IPS-11a (cell line): Measurements from ENCODE around the gene VIPR1.
A peak's percentile ranks its signal among the peaks of the same experiment; 100 is the strongest.

Experiments used
- H3K4me3 ChIP-seq: one replicate; pipeline ENCODE4 v1.5.1; 2013; ENCODE audit warnings: low read depth, low read length, control low read depth

The VIPR1 gene, protein sequence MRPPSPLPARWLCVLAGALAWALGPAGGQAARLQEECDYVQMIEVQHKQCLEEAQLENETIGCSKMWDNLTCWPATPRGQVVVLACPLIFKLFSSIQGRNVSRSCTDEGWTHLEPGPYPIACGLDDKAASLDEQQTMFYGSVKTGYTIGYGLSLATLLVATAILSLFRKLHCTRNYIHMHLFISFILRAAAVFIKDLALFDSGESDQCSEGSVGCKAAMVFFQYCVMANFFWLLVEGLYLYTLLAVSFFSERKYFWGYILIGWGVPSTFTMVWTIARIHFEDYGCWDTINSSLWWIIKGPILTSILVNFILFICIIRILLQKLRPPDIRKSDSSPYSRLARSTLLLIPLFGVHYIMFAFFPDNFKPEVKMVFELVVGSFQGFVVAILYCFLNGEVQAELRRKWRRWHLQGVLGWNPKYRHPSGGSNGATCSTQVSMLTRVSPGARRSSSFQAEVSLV

DNA sequence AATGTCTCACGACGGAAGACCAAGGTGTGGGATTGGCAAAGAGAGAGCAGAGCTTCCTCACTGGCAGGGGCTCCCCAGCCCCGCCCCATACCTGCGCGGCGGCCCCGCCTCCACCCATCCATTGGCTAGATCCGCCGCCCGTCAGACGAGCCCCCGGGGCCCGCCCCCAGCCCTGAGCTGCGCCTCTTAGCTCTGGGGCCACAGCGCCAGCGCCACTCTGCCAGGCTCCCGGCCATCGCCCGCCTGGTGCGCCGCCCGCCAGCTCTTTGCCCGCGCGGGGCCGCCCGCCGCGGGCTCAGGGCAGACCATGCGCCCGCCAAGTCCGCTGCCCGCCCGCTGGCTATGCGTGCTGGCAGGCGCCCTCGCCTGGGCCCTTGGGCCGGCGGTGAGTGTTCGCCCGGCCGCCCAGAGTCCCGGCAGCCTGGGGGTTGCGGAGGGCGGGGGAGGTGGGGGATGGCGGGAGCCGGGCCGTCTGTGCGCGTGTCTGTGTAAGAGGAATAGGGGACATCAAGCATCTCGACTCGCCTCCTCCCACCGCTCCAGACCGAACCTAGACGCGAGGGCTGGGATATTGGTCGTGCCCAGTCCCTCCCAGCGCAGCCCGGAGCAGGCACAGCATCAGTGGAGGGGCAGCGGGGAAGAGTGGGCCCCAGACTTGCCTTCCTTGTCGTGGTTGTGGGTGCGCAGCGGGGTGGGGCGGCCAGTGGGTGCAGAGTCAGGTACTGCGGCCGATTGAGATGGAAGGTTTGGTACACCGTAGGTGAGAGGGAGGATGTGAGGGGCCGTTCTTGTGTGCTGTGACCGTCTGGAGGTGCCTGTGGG is at the start of gene VIPR1:
Gene VIPR1 (plus strand): TSS at position 215 of the 822 bp plus-strand sequence. CDS start 93 bp downstream, at position 308.
- H3K4me3 ChIP-seq: peak within 1 kb of the TSS; percentile 50

DNA sequence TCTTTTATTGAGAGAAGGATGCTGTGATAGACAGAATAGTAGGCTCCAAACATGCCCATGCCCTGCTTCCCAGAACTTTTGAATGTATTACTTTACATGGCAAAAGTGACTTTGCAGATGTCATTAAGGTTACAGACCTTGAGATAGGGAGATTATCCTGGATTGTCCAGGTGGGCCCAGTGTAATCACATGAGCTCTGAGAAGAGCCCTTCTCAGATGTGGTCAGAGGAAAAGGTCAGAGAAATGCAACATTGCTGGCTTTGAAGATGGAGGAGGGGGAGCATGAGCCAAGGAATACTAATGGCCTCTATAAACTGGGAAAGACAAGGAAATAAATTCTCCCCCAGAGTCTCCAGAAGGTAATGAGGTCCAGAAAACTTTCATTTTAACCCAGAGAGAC is 46.2 kb upstream of the VIPR1 start:
- no peak overlapping the region for H3K4me3 ChIP-seq

DNA sequence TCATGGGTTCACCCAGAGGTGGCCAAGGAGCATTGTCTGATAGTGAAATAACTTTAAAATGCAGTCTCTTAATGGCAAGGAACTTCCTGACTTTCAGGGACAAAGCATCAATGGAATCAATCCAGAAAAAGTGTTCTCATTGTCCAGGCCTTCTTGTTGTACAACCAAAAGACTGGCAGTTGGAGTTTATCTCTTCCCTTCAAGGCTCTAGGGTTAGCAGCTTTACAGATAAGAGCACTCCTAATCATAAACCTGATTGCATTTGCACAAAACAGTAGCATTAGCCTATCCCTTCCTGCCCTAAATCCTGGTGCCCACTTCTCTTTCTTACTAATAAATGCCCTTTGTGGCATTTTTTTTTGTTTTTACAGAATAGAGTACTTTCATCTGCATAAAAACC is 43.3 kb upstream of the VIPR1 start:
- no peak overlapping the region for H3K4me3 ChIP-seq

DNA sequence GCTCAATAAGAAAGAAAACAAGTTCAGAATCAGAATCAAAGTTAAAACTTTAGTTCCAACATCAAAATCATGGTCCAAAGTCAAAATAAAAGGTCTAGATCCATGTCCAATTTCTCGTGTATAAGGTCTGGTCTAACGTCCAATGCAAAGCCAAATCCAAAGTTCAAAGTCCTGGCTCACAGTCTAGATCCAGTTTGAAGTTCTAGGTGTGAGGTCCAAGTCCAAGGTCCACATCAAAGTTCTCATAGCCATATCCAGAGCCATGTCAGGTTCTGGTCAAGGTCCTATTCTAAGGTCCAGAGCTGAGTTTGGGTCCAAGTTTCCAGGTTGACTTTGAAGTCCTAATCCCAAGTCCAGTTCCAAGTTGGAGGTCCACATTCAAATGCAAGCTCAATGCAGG is 40.7 kb upstream of the VIPR1 start:
- no peak overlapping the region for H3K4me3 ChIP-seq

DNA sequence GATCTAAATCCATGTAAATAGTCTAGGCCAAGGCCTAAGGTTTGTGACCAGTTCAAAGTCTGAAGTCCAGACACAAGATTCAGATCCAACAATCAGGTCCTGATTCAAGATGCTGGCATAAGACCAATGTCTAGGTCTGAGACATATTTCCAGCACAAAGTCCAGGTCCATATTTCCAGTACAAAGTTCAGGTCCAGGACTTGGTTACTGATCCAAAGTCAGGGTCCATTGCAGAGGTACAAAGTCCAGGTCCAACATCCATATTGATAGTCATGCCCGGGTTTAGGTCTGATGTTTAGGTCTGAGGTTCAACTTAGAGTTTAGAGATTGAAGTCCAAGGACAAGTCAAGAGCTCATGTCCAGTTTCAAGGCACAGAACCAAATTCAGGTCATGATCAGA is 39.4 kb upstream of the VIPR1 start:
- no peak overlapping the region for H3K4me3 ChIP-seq

DNA sequence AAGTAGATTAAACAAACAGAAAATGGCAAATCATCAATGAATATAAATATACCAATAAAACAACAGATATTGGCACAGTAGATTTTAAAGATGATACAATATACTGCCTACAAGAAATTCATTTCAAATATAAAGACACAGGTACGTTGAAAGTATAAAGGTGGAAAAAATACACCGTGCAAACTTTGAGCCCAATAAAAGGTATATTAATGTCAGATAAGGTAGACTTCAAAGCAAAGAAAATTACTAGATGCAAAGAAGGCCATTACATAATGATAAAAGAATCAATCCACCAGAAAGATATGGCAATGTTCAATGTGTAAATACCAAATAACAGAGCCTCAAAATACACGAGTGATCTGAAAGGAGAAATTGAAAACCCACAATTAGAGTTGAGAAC is 34.3 kb upstream of the VIPR1 start:
- H3K4me3 ChIP-seq: no peak overlapping the region

DNA sequence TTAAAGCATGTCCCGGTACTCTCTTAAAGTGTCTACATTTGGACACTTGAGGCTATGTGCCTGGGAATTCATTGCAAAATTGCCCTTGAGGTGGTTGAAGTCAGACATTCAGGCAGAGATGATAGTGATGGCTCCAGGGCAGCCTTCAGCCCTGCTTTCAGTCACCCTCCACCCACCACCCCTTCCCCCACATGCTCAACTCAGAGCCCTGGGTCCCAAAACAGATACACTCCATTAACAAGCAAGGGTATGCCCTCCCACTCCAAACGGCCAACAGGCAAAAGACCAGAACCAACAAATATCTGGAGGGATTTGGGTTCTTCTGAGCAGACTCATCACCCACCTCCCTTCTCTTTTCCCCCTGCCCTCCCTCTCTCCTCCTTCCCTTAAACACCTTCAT is 29.9 kb upstream of the VIPR1 start:
- no peak overlapping the region for H3K4me3 ChIP-seq

DNA sequence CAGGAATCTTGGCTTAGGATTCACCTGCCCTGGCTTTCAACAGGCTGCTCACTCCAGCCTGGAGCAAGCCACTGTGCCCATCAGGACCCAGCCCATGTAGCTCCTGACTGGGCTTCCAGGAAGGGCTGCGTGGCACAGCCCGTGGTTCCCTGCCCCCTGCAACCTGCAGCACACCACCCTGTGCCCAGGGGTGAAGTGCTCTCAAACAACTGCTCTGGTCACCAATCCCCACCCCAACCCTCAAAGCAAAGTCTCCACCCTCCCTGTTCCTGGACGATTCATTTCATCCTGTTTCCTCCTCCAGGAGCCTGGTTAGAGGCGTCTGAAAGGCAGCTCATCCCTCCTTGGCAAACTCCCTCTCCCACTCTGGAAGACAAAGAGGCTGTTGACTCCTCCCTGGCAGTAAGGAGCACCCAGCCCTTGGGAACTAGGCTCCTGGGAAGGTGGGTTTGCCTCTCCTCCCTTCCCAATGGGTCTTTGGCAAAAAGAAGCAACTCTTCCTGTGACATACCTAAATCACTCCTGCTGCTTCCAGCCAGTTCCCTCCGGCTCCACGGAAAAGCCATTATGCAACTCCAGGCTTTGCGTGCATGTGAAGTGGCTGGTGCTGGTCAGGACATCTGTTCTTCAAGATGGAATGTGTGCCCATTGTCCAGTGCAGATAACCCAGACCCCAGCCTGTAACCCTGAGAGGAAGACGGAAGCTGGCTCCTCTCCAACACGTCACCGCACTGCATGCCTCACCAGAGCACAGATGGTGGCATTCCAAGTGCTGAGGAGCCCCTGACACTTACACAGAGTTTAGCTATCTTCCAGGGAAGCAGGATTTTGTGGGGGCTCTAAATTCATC is 29.1 kb upstream of the VIPR1 start:
- H3K4me3 ChIP-seq: no peak overlapping the region

DNA sequence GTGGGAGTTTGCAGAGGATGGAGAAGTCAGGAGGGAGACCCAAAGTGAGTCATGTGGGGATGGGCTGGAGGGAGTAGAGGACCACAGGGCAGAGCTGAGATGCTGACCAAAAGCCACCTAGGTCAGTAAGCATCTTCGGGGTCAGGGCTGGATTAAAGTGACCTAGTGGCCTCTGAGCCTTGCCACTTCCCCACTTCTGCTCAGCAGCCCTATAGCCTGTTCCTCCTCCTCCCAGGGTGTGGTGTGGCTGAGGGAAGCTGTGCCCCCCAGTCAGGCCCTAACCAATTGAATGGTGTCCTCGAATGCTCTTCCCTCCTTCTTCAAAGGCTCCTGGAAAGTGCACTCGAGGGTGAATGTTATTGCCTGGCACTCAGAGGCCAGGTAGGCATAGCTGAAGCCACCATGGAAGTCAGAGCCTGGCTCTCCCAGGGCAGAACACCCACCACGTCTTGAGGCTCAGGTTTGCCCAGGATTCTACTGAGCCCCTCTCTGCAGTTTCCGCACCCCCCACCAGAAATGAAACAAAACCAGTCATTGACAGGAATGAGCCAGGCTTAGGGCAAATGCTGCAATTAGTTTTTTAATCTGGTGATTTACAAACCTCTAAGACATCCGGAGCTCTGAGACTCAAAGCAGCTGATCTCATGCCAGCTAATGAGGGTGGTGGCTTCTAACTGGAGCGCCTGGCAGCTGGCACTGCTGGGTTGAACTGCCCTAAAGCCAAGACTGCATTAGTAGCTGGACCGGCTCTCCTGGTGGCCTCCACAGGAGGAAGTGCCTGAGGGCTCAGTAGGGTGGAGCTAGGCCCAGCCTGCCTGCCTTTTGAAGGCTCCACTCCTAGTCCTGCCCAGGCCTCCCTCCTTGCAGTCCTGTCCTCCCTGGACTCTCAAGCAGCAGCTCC is 26.0 kb upstream of the VIPR1 start:
- H3K4me3 ChIP-seq: no peak overlapping the region

DNA sequence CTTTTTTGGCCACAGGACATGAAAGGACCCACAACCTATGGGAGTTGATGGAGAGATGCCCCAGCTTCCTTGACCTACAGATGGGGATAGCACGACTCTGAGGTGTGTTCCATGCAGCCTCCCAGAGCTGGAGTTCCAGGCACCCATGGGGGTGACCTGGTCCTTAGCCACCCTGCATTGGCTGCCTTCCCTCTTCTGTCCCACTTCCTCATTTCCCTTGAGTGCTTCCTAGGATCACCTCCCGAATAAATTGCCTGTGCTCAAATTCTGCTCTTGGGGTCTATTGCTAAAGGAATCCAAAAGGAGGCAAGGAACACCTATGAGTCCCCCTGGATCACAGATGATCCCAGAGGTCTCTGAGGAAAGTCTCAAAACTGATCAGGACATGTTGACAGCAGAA is 24.7 kb upstream of the VIPR1 start:
- no peak overlapping the region for H3K4me3 ChIP-seq

DNA sequence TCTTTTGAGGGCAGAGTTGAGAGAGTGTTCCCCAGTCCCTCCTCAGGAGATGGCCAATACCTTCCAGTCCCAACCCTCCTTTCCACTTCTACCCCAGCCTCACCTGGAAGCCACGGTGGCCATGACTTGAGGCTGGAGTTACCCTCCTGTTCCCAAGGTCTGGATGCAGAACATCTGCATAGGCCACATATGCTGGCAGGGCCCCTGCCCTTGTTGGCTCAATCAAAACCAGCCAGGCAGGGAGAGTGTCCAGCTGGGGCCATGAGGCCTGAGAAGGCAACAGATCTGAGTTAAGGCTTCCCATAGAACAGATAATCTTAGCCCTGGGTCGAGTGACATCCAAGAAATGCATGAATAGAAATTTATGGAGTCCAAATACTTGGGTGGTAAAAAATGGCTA is 23.6 kb upstream of the VIPR1 start:
- no peak overlapping the region for H3K4me3 ChIP-seq

DNA sequence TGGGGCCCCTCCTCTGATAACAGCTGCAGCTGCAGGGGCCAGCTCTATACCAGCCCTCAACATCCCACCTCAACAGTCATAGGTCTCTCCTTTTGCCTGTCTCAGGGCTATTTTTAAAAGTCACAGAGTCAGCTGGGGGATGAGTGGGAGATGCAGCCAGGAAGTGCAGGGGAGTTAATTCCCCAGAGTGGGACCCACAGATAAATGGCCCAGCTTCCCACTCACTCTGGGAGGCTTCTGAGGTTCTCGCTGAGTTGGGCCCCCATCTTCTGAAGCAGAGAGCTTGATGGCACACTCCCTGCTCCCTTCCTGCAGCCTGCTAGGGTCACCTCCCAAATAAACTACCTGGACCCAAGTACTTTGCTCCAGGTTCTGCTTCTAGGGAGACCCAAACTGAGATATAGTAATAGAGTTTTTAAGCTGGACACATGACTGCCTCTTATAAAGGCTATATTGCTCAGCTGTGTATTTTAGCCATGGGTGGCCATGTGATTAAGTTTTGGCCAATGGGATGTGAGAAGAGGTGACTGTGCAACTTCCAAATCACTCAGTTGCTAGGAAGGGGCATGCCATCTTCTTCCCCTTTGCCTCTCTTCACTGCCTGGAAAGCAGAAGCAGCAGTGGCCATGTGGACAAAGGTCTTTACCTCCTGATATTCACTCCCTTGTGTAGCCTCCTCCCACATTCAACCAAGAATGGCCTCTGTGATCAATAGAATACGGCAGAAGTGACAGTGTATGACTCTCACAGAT is 15.5 kb upstream of the VIPR1 start:
- no peak overlapping the region for H3K4me3 ChIP-seq

DNA sequence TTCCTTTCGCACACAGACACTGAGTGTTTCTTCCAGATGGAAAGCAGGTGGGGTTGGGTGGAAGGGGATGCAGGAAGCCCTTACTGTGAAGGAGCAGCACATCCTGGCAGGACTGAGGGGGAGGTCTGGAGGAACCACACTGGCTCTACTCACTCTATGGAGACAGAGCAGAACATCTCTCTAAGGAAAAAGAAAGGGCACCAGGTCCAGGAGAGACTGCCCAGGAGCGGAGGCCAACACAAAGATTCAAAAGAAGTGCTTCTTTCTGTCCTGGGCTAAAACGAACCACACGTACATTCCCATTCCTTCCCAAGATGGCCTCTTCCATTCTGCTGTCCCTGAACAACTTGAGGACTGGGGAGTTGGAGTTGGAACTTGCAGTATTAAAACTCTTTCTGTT is 13.8 kb upstream of the VIPR1 start:
- no peak overlapping the region for H3K4me3 ChIP-seq

DNA sequence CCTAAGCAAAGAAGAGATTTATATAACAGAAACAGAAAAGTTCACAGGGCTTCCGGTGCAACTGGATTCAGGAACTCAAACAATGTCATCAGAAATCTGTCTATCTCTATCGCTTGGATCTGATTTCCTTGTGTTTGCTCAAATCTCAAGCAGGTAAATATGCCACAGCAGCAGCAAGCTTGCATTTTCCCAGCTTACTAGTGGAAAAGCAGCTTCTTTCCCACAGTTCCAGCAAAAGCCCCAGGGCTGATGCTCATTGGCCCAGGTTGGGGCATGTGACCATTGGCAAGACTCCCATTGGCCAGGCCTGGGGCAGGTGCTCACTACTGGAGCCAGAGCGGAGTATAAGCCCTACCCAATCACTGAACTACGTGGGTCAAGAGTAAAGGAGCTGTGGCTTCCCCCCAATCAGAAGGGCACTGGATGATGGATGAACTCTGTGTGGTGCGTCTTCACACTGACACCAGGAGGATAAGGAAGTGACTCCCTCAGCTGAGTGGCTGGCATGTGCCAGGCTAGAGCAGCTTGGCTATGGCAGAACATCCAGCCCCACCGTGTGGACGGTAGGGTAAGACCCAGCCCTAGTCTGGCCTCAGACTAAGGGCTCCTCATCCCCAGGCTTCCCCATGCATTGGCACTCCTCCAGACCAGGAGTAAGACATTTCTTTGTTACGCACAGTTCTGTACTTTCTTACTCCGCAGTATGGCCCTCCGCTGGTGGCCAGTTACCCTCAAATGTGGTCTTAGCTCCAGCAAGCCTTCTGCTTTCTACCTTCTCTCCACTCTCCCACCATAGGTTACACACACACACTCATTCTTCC is 13.1 kb upstream of the VIPR1 start:
- no peak overlapping the region for H3K4me3 ChIP-seq

DNA sequence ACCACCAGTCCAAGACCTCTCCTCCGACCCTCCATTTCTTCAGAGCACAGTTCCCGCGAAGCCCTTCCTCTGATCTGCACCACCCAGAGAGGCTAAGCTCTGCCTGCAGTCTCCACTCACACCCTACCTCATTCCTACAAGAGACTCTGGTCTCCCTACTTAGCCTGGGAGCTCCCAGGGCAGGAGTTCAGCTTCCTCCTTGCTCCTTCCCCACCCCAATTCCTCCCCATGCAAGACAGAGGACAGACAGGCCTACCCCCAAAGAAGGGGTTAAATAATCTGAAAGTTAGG is 12.6 kb upstream of the VIPR1 start:
- no peak overlapping the region for H3K4me3 ChIP-seq

DNA sequence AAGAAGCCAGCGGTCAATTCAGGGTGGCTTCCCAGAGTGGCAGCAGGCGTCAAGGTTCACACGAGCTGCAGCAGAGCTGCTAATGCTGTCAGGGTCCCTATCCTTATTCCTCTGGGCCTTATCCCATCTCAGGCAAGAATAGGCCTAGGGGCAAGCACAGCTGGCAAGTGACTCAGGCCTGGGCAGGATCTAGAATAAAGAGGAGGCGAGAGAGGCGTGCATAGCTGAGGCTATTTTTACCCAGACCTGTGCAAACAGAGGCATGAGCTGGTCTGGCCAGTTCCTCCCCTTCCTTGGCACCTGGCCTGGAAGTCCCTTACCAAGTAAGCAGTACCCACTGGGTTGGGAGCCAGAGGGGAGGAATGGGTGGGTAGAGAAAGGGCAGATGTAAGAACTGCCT is 12.2 kb upstream of the VIPR1 start:
- H3K4me3 ChIP-seq: no peak overlapping the region

DNA sequence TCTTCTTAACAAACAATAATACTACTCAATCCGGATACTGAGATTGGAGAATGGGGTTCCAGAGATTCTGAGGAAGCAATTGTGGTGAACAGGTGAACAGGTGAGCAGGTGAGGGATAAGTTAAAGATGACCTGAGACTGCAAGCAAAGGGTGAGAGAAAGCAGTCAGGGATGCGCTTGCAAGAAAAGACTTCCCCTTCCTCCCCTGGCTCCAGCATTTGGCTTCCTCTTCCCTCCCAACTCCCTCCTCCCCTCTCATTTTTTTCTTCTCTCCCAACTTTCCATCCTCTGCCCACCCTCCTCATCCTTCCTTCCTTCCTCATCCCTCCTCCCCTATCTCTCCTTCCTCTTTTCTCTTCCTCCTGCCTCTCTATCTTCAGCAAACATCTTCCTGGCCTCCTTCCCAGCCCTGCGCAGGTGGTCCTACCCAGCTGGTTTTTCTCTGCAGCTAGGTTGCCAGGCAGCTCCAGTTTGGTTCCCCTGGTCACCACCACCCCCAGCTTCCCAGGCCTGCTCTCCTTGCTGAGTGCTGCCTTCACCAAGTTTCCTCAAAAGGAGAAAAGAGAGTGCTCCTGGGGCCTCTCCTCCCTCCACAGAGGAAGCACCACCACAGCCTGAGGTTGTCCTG is 10.4 kb upstream of the VIPR1 start:
- H3K4me3 ChIP-seq: no peak overlapping the region

DNA sequence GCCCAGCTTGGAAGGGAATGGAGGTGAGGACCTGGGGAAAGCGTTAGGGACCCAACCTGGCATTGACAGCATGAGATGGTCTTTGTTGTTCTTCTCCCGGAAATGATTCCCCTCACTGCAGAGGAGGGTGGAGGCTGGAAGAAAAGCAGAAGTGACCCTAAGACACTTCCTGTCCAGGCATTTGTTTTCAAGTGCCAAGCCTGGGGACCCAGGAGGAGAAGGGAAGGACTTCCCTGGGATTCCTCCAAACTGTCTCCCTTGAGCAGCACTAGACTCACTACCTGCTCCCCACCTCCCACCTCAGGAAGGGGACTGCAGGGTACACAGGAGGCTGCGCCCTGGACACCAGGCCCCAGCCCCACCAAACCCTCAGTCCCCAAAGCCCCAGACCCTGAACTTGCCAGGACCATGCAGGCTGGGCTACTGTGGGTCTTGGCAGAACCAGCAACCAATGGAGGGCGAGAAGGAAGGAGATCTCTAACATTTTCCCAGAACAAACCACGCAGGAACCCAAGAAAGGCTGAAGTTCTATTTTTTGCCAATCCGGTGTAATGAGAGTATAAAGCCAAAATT is 9.8 kb upstream of the VIPR1 start:
- H3K4me3 ChIP-seq: no peak overlapping the region
